ENCODE measurements around the gene CAPN5. TPM values are rescaled to one million over a fixed set of nuclear protein-coding genes. Genes with fewer than 3 reads are reported as not detected.

The CAPN5 gene
- total and polyA plus RNA-seq, 2 of the 8 experiments (the other 6 are each of a cell fraction or from before 2014, with no cell fraction given): 21.5 to 22.4 TPM

GRCh38 chr11:77124488-77124887 lies 57.7 kb downstream of the CAPN5 start:
- WGBS, 2 experiments (ENCODE audit: extremely low coverage in 1 of 2, insufficient coverage in 1 of 2, insufficient read length in 1 of 2, insufficient replicate concordance in 2 of 2, low coverage in 1 of 2, low lambda C conversion rate in 2 of 2, missing lambda C conversion rate in 1 of 2): 97% methylated on average over 6 of the region's 6 CpGs; no CpG with 5 or more reads in 1 of the 2 experiments

More at GRCh38 chr11:77124488-77124887, 57.7 kb downstream of the CAPN5 start:
- H4K5ac ChIP-seq (ENCODE audit: insufficient read length, low read depth, low read length): no peak overlapping the region
- no peaks in the 10 kb centered on the region; a peak in 1 of 8 replicates for H3K36me3 ChIP-seq (ENCODE audit: control insufficient read depth in 2 of 4, insufficient read depth in 4 of 4, low read length in 3 of 4)
- no peak overlapping the region for H3K18ac ChIP-seq (ENCODE audit: extremely low read depth, low read length)
- H3K9me3 ChIP-seq (ENCODE audit: insufficient read depth in 2 of 2, low read depth in 1 of 2, low read length in 1 of 2): no peaks in the 10 kb centered on the region
- ChIA-PET CTCF (ENCODE audit: partially characterized antibody) (interaction anchor here (1.1 to 13.9 kb wide), 4 partner anchors 9 to 74 kb away, joined by 4 to 170 read pairs (median 26); no protein-coding TSS in a partner anchor), POLR2A (ENCODE audit: partially characterized antibody) (no interaction called here)
- H3K4me3 ChIP-seq (ENCODE audit: extremely low read depth in 1 of 4, insufficient read depth in 2 of 4, low read depth in 3 of 4, low read length in 4 of 4): no peak overlapping the region
- no peak overlapping the region for H3K23ac ChIP-seq (ENCODE audit: insufficient read length)
- TF ChIP-seq SP2 (IDR thresholded peaks at IDR 0.05; ENCODE audit: low read length): no peak
- TF ChIP-seq GTF2F1 (IDR thresholded peaks at IDR 0.05; ENCODE audit: borderline replicate concordance, low read depth, low read length): no peak
- no peak for TF ChIP-seq ATF3 (IDR thresholded peaks at IDR 0.05; ENCODE audit: insufficient read depth, low read depth, low read length)
- TF ChIP-seq USF2 (IDR thresholded peaks at IDR 0.05; ENCODE audit: low read length): no peak
- no peak for TF ChIP-seq E2F6 (IDR thresholded peaks at IDR 0.05)
- TF ChIP-seq BCL11A (IDR thresholded peaks at IDR 0.05; ENCODE audit: low read depth in 2 of 2, low read length in 2 of 2): no peak
- no peak for TF ChIP-seq EP300 (IDR thresholded peaks at IDR 0.05; ENCODE audit: borderline replicate concordance in 1 of 2, low read depth in 2 of 2, low read length in 2 of 2)
- H4K8ac ChIP-seq (ENCODE audit: extremely low read depth, insufficient read depth, low read length): no peak overlapping the region; the same call in 1 of the 2 replicates
- no peak overlapping the region for H2BK5ac ChIP-seq (ENCODE audit: low read depth, low read length)
- no peak overlapping the region for H3K9ac ChIP-seq (replicated peaks in 1 of 4; ENCODE audit: extremely low read depth in 1 of 4, low read depth in 3 of 4, low read length in 3 of 4)
- peaks cover 4 to 15% (median 9%) of the 10 kb centered on the region in 4 experiments for H3K4me1 ChIP-seq (replicated peaks in 1 of 4; ENCODE audit: control insufficient read depth in 3 of 4, insufficient read depth in 4 of 4, low read length in 3 of 4)
- no peaks in the 10 kb centered on the region for H3K79me2 ChIP-seq (ENCODE audit: control insufficient read depth in 1 of 2, insufficient read depth in 2 of 2, low read length in 2 of 2)
- no peak overlapping the region for H2AK5ac ChIP-seq (ENCODE audit: low read depth, low read length)
- no peak overlapping the region for H2BK12ac ChIP-seq (ENCODE audit: low read depth, low read length)
- H2BK15ac ChIP-seq (ENCODE audit: low read length): no peak overlapping the region
- no peak overlapping the region for H4K91ac ChIP-seq (replicated peaks; ENCODE audit: insufficient read length, low read length)
- H2BK20ac ChIP-seq (ENCODE audit: low read length): no peak overlapping the region
- no peak for DNase-seq (ENCODE audit: low read depth in 1 of 2, low spot score in 2 of 2)
- H4K20me1 ChIP-seq (replicated peaks in 1 of 2; ENCODE audit: control insufficient read depth in 1 of 2, insufficient read depth in 2 of 2, low read length in 2 of 2): no peaks in the 10 kb centered on the region
- 0 out of 2 replicates have a peak, but pooled peaks cover 6% of the 10 kb centered on the region for H3K23me2 ChIP-seq (ENCODE audit: low read depth, low read length)
- FAIRE-seq: no peak
- 0 out of 7 replicates have a peak, but pooled peaks cover 0 to 2% (median 0%) of the 10 kb centered on the region in 4 experiments for H3K27me3 ChIP-seq (replicated peaks in 1 of 4; ENCODE audit: control insufficient read depth in 3 of 4, extremely low read depth in 1 of 4, insufficient read depth in 3 of 4, low read length in 3 of 4)
- H3K4me2 ChIP-seq (ENCODE audit: insufficient read depth in 1 of 2, low read depth in 2 of 2, low read length in 2 of 2): no peak overlapping the region
- no peak overlapping the region for H3K56ac ChIP-seq (replicated peaks; ENCODE audit: insufficient read length, low read depth, low read length)
- H3K4ac ChIP-seq (replicated peaks; ENCODE audit: insufficient read length, low read depth, low read length): no peak overlapping the region
- H3K14ac ChIP-seq (ENCODE audit: insufficient read length): no peak overlapping the region
- H2AFZ ChIP-seq (ENCODE audit: low read length): no peak overlapping the region
- no peak overlapping the region for H3K27ac ChIP-seq (ENCODE audit: low read depth, low read length)
- H3K79me1 ChIP-seq (ENCODE audit: low read depth, low read length): no peaks in the 10 kb centered on the region
- H2BK120ac ChIP-seq (replicated peaks; ENCODE audit: low read depth, low read length): no peak overlapping the region
